PFSK-1 (cell line): ENCODE results near the gene DRD3.

Experiments
- FOXP2 ChIP-seq: optimal IDR thresholded peaks from 2 replicates; pipeline ENCODE3; 2011; ENCODE audit warnings: borderline replicate concordance, control low read depth, inconsistent platforms; ENCODE audit not compliant: insufficient read depth; ENCODE audit errors: extremely low read length, extremely low read depth
- POLR2AphosphoS5 ChIP-seq: IDR thresholded peaks from 2 replicates; pipeline ENCODE4 v1.6.1; 2012; ENCODE audit warnings: low read depth, mild to moderate bottlenecking, control low read depth, low read length, moderate library complexity
- SIN3A ChIP-seq: IDR thresholded peaks from 2 replicates; pipeline ENCODE4 v1.6.1; 2012; ENCODE audit warnings: mild to moderate bottlenecking, low read length, moderate library complexity, borderline replicate concordance; ENCODE audit not compliant: insufficient read depth
- TAF1 ChIP-seq: IDR thresholded peaks from 2 replicates; pipeline ENCODE4 v1.6.1; 2012; ENCODE audit warnings: low read length, control low read depth, borderline replicate concordance; ENCODE audit not compliant: insufficient read depth
- TF ChIP-seq, protein P1 (sequence below), 2 experiments: IDR thresholded peaks; 2 replicates each; pipeline versions ENCODE4 v1.6.1 to v1.8.0; 2011 to 2012; ENCODE audit warnings: low read depth in 2 of 2, low read length in 2 of 2, control low read depth in 1 of 2, inconsistent platforms in 1 of 2, mild to moderate bottlenecking in 1 of 2, moderate library complexity in 1 of 2; ENCODE audit not compliant: insufficient read depth in 1 of 2

The DRD3 gene

DNA sequence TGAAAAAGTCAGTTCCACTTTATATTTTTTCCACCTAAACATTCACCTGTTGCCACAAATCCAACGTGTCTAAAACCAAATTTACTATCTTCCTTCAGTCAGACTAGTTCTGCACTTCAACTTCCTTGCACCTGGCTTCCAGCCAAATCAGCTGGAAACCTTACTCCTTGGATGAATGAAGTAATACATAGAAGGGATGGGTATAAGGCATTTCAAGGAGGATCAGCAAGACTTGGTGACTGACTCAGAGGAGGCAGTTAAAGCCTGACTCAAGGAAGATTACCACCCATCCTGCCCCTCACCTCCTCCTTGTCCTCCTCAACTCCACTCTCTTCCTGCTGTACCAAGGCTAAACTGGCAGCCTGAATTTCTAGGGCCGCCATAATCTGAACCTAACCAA is 85.3 kb downstream of the DRD3 start:
- TF ChIP-seq SIN3A (no peak), FOXP2 (no peak), POLR2AphosphoS5 (no peak), TAF1 (no peak)
- TF ChIP-seq, protein P1, sequence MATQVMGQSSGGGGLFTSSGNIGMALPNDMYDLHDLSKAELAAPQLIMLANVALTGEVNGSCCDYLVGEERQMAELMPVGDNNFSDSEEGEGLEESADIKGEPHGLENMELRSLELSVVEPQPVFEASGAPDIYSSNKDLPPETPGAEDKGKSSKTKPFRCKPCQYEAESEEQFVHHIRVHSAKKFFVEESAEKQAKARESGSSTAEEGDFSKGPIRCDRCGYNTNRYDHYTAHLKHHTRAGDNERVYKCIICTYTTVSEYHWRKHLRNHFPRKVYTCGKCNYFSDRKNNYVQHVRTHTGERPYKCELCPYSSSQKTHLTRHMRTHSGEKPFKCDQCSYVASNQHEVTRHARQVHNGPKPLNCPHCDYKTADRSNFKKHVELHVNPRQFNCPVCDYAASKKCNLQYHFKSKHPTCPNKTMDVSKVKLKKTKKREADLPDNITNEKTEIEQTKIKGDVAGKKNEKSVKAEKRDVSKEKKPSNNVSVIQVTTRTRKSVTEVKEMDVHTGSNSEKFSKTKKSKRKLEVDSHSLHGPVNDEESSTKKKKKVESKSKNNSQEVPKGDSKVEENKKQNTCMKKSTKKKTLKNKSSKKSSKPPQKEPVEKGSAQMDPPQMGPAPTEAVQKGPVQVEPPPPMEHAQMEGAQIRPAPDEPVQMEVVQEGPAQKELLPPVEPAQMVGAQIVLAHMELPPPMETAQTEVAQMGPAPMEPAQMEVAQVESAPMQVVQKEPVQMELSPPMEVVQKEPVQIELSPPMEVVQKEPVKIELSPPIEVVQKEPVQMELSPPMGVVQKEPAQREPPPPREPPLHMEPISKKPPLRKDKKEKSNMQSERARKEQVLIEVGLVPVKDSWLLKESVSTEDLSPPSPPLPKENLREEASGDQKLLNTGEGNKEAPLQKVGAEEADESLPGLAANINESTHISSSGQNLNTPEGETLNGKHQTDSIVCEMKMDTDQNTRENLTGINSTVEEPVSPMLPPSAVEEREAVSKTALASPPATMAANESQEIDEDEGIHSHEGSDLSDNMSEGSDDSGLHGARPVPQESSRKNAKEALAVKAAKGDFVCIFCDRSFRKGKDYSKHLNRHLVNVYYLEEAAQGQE (IDR thresholded peaks at IDR 0.05; ENCODE audit: insufficient read depth in 1 of 2, low read depth in 2 of 2, low read length in 2 of 2), result no peak

DNA sequence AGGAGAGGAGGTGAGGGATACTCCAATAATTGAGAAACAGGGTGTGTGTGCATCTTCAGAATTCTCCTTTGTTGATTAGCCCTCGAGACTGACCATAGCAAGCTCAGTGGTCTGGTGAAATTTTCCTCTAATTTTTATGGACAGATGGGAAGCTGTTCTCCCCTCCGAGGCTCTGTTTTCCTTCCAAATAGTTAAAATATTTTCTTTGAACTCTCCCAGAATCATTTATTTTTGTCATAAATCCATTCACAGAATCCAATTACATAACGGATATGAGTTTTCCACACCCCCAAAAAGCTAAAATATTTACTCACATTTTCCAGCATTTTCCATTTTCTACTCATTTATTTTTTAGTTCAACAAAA is 85.9 kb downstream of the DRD3 start:
- TF ChIP-seq TAF1 (no peak), SIN3A (no peak)
- TF ChIP-seq, protein P1 (IDR thresholded peaks at IDR 0.05; ENCODE audit: insufficient read depth in 1 of 2, low read depth in 2 of 2, low read length in 2 of 2), result no peak

DNA sequence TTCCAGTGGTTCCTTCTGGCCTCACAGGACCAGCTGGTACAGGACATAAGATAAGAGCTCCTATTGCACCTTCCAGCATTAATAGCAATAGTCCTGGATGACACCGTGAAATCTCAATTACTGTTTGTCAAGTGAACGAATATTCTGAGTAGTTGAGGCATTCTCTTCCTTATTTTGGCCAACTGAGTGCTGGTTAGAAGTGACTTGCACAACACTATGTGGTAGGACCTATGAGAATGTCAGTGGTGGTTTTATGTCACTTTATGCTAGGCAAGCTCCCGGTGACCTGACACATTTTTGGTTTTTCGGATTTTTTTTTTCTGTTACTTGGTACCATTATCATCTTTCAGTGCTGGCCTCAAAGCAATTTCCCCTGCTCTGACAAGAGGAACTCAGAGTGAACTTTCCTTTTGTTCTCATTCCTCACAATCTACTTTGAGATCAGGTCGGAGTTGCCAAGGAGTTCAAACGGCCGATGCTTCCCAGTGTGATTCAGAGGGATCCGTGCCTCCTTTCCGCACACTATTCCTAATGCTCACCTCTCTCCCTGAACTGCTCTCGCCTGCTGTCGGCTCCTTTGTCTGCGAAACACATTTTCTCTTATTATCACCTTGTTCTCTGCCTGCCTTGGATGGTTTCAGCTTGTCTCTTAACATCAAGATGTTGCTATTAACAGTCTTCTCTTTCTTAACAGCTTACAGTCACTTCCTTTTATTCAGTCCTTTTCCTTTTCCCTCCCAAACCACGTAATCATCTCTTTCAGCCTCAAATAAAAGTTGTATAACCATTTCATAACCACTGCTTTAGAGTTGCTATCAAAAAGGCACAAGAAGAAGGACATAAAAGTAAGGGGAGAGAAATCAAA is 86.5 kb downstream of the DRD3 start:
- TF ChIP-seq SIN3A (no peak), POLR2AphosphoS5 (no peak), TAF1 (no peak), FOXP2 (no peak)
- TF ChIP-seq, protein P1 (IDR thresholded peaks at IDR 0.05; ENCODE audit: insufficient read depth in 1 of 2, low read depth in 2 of 2, low read length in 2 of 2), result no peak

DNA sequence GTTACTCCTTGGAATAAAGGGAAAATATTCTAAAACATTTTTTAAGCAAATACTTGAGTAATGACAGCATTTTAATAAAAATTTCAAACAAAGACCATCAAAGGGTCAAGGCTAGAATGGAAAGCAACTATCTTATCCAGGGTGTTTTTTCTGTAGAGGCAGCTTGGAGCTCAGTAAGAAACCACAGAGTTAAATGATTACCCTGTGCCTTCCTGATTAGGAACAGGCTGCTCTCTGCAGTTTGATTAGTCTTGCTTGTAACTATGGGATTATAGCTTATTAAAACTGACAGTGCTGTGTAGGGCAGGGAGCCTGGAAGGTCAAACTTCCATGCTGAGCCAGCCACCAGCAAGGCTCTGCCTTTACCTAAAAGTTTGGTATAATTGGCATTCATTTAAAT is 89.2 kb downstream of the DRD3 start:
- TF ChIP-seq, protein P1 (IDR thresholded peaks at IDR 0.05; ENCODE audit: insufficient read depth in 1 of 2, low read depth in 2 of 2, low read length in 2 of 2), result no peak
- TF ChIP-seq POLR2AphosphoS5, result no peak
- TF ChIP-seq FOXP2, result no peak
- TF ChIP-seq SIN3A, result no peak
- no peak for TF ChIP-seq TAF1
